Caco-2 (cell line): ENCODE measurements around the gene THTPA. TPM values are rescaled to one million over a fixed set of nuclear protein-coding genes. Genes with fewer than 3 reads are reported as not detected.

ENCODE experiments used
- BruUV-seq: library from RNA; stranded (reverse); fragments of 400-500 nt; replicated peaks from 2 replicates; lab custom pipeline; 2021; lab: Mats Ljungman, UMichigan
- CTCF ChIA-PET: fragments of 300-600 bp; sonication (Branson Sonifier 250); formaldehyde crosslinking; loops from one replicate; lab custom pipeline; 2022; ENCODE audit warnings: antibody characterized with exemption; lab: Charles Lee
- POLR2A ChIA-PET: fragments of 300-600 bp; sonication (Branson Sonifier 250); formaldehyde crosslinking; loops from one replicate; lab custom pipeline; 2022; ENCODE audit warnings: antibody characterized with exemption; lab: Charles Lee
- DNase-seq, 2 experiments: peaks; one replicate each; pipeline versions ENCODE4 v3.0.0 to v3.0.0-alpha.2; 2020 to 2022
- H3K27me3 ChIP-seq: replicated peaks from 2 replicates; pipeline ENCODE4 v1.6.0; 2011; ENCODE audit warnings: low read length; ENCODE audit not compliant: control insufficient read depth, insufficient read depth
- H3K36me3 ChIP-seq: 2 replicates; pipeline ENCODE4 v1.5.1; 2011; ENCODE audit warnings: low read length; ENCODE audit not compliant: control insufficient read depth, insufficient read depth
- H3K4me1 ChIP-seq: fragments of 250-450 bp; sonication (Bioruptor Pico); 2 replicates; pipeline ENCODE4 v1.5.1; 2020; ENCODE audit warnings: mild to moderate bottlenecking
- H3K4me3 ChIP-seq: 2 replicates; pipeline ENCODE4 v1.5.1; 2011; ENCODE audit warnings: low read depth, mild to moderate bottlenecking, control low read depth, low read length
- H3K9me3 ChIP-seq: fragments of 250-450 bp; sonication (Bioruptor Pico); 2 replicates; pipeline ENCODE4 v1.5.1; 2020; ENCODE audit warnings: mild to moderate bottlenecking, moderate library complexity
- H3K27ac Mint-ChIP-seq: one replicate; pipeline ENCODE4 v1.8.0; 2022; ENCODE audit warnings: mixed read lengths; ENCODE audit not compliant: unreplicated experiment
- H3K27me3 Mint-ChIP-seq: one replicate; pipeline ENCODE4 v1.8.0; 2022; ENCODE audit warnings: mixed read lengths; ENCODE audit not compliant: insufficient read depth, unreplicated experiment
- H3K36me3 Mint-ChIP-seq: one replicate; pipeline ENCODE4 v1.8.0; 2022; ENCODE audit warnings: mild to moderate bottlenecking, mixed read lengths; ENCODE audit not compliant: insufficient read depth, unreplicated experiment
- H3K4me1 Mint-ChIP-seq: one replicate; pipeline ENCODE4 v1.8.0; 2022; ENCODE audit warnings: low read depth, mixed read lengths; ENCODE audit not compliant: unreplicated experiment
- H3K4me3 Mint-ChIP-seq: one replicate; pipeline ENCODE4 v1.8.0; 2022; ENCODE audit warnings: mild to moderate bottlenecking, moderate library complexity, mixed read lengths; ENCODE audit not compliant: unreplicated experiment
- H3K9me3 Mint-ChIP-seq: one replicate; pipeline ENCODE4 v1.8.0; 2022; ENCODE audit warnings: mixed read lengths; ENCODE audit not compliant: unreplicated experiment
- intact Hi-C: fragments of 100-400 bp; cut with micrococcal nuclease; formaldehyde crosslinking; loops from one replicate; pipeline ENCODE4 v1.10.0; 2022; ENCODE audit not compliant: unreplicated experiment
- total RNA-seq: library from RNA; stranded (reverse); gene quantifications from 2 replicates; pipeline ENCODE4 v1.2.3, GENCODE V29; 2022
- TF ChIP-seq, protein P1 (sequence below), 2 experiments: fragments of 200-600 bp in 1 of 2; IDR thresholded peaks; 1 replicate in 1 of 2; 2 replicates in 1 of 2; pipeline versions ENCODE4 v1.5.1 to v1.8.0; 2011 to 2022; ENCODE audit warnings: antibody characterized with exemption in 1 of 2, control low read depth in 1 of 2, inconsistent platforms in 1 of 2, low read depth in 1 of 2, low read length in 1 of 2, mild to moderate bottlenecking in 1 of 2, moderate library complexity in 1 of 2; ENCODE audit not compliant: insufficient read depth in 1 of 2, severe bottlenecking in 1 of 2, unreplicated experiment in 1 of 2

The THTPA gene
- total RNA-seq, 1 experiment from 2014 or later, result 9.3 TPM

- Histone ChIP-seq H3K4me1 (no peaks in the 10 kb centered on the region), H3K9me3 (no peaks in the 10 kb centered on the region), H3K36me3 (no peaks in the 10 kb centered on the region; the same call in 1 of the 2 replicates), H3K4me3 (no peak overlapping the region), H3K27me3 (no peaks in the 10 kb centered on the region)
- no peak overlapping the region for H3K4me3 Mint-ChIP-seq
- H3K36me3 Mint-ChIP-seq, result no peaks in the 10 kb centered on the region
- peaks cover 21% of the 10 kb centered on the region for H3K4me1 Mint-ChIP-seq
- intact Hi-C loops, result no loop called here
- H3K27me3 Mint-ChIP-seq, result no peaks in the 10 kb centered on the region
- H3K9me3 Mint-ChIP-seq, result no peaks in the 10 kb centered on the region
- no peak overlapping the region for H3K27ac Mint-ChIP-seq
- TF ChIP-seq, protein P1, sequence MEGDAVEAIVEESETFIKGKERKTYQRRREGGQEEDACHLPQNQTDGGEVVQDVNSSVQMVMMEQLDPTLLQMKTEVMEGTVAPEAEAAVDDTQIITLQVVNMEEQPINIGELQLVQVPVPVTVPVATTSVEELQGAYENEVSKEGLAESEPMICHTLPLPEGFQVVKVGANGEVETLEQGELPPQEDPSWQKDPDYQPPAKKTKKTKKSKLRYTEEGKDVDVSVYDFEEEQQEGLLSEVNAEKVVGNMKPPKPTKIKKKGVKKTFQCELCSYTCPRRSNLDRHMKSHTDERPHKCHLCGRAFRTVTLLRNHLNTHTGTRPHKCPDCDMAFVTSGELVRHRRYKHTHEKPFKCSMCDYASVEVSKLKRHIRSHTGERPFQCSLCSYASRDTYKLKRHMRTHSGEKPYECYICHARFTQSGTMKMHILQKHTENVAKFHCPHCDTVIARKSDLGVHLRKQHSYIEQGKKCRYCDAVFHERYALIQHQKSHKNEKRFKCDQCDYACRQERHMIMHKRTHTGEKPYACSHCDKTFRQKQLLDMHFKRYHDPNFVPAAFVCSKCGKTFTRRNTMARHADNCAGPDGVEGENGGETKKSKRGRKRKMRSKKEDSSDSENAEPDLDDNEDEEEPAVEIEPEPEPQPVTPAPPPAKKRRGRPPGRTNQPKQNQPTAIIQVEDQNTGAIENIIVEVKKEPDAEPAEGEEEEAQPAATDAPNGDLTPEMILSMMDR (IDR thresholded peaks at IDR 0.05; ENCODE audit: insufficient read depth in 1 of 2, low read depth in 1 of 2, low read length in 1 of 2, severe bottlenecking in 1 of 2, unreplicated experiment in 1 of 2), result no peak
- POLR2A ChIA-PET, result interaction anchor here (0.6 kb wide), 1 partner anchor 11 kb away, joined by 3 read pairs; no protein-coding TSS in a partner anchor
- no TSS peak for BruUV-seq
- CTCF ChIA-PET, result interaction anchor here (1.4 to 1.7 kb wide), 2 partner anchors 11 to 61 kb away, joined by 5 to 7 read pairs; no protein-coding TSS in a partner anchor
- DNase-seq, result no peak
Measured at GRCh38 chr14:23540141-23540469, 16.0 kb upstream of the THTPA start.

DNA sequence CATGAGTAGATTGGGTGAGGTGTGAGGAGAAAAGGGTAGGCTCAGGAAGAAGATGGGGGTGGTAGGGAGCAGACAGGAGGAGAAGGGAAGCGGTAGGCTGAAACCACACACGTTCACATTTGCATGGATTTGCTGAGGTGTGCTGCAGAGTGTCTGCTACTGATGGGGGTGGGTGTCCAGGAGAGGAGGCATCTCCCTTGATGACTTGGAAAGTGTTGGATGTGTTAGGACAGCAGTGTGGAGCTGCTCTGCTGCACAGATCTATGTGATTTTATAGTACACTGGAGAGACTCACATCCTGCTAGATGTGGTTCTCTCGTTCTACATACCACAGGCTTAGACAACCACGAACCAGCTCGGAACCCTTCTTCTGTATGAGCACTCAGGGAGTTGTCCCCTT, 13.8 kb upstream of the THTPA start:
- Mint-ChIP-seq H3K4me1 (peaks cover 26% of the 10 kb centered on the region), H3K27me3 (no peaks in the 10 kb centered on the region), H3K36me3 (no peaks in the 10 kb centered on the region), H3K4me3 (no peak overlapping the region), H3K27ac (no peak overlapping the region), H3K9me3 (no peaks in the 10 kb centered on the region)
- no peak overlapping the region for H3K4me3 ChIP-seq
- no peak for DNase-seq
- H3K4me1 ChIP-seq, result no peaks in the 10 kb centered on the region
- no peaks in the 10 kb centered on the region for H3K27me3 ChIP-seq
- BruUV-seq, result no TSS peak
- H3K36me3 ChIP-seq, result no peaks in the 10 kb centered on the region; the same call in 1 of the 2 replicates
- H3K9me3 ChIP-seq, result no peaks in the 10 kb centered on the region
- POLR2A ChIA-PET, result no interaction called here
- CTCF ChIA-PET, result no interaction called here
- intact Hi-C loops, result no loop called here
- TF ChIP-seq, protein P1 (IDR thresholded peaks at IDR 0.05; ENCODE audit: insufficient read depth in 1 of 2, low read depth in 1 of 2, low read length in 1 of 2, severe bottlenecking in 1 of 2, unreplicated experiment in 1 of 2), result no peak

DNA sequence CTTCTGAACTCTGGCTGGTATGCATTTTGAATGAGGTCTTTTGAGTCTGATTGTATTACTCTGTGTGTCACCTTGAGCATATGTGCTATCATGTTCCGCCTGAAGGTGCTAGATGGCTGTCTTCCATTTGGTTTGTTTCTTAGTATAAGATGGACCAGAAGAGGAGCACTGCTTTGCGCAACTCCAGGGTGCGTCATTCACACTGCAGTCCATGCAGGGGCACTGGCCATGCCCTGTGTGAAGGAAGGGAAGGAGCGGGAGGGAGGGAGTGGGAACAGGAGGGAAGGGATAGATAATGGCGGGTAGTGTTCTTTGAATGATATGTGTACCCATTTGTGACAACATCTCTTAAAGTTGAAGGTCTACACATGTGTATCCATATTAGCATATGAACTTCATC, 12.7 kb upstream of the THTPA start:
- intact Hi-C loops, result no loop called here
- TF ChIP-seq, protein P1 (IDR thresholded peaks at IDR 0.05; ENCODE audit: insufficient read depth in 1 of 2, low read depth in 1 of 2, low read length in 1 of 2, severe bottlenecking in 1 of 2, unreplicated experiment in 1 of 2), result no peak
- Mint-ChIP-seq H3K4me3 (no peak overlapping the region), H3K9me3 (no peaks in the 10 kb centered on the region), H3K27ac (no peak overlapping the region), H3K27me3 (no peaks in the 10 kb centered on the region), H3K4me1 (peaks cover 26% of the 10 kb centered on the region), H3K36me3 (no peaks in the 10 kb centered on the region)
- POLR2A ChIA-PET, result no interaction called here
- no peaks in the 10 kb centered on the region; the same call in 1 of the 2 replicates for H3K36me3 ChIP-seq
- CTCF ChIA-PET, result no interaction called here
- no TSS peak for BruUV-seq
- no peaks in the 10 kb centered on the region for H3K27me3 ChIP-seq
- no peaks in the 10 kb centered on the region for H3K4me1 ChIP-seq
- no peak overlapping the region for H3K4me3 ChIP-seq
- no peak for DNase-seq
- H3K9me3 ChIP-seq, result no peaks in the 10 kb centered on the region
